ENCODE measurements around the gene RPS6KA5.
"Not testable (repeated sequence)": the region's sequence is repeated elsewhere in the genome, so short reads cannot be mapped to it uniquely, and the experiment has no call there.

The RPS6KA5 gene

DNA sequence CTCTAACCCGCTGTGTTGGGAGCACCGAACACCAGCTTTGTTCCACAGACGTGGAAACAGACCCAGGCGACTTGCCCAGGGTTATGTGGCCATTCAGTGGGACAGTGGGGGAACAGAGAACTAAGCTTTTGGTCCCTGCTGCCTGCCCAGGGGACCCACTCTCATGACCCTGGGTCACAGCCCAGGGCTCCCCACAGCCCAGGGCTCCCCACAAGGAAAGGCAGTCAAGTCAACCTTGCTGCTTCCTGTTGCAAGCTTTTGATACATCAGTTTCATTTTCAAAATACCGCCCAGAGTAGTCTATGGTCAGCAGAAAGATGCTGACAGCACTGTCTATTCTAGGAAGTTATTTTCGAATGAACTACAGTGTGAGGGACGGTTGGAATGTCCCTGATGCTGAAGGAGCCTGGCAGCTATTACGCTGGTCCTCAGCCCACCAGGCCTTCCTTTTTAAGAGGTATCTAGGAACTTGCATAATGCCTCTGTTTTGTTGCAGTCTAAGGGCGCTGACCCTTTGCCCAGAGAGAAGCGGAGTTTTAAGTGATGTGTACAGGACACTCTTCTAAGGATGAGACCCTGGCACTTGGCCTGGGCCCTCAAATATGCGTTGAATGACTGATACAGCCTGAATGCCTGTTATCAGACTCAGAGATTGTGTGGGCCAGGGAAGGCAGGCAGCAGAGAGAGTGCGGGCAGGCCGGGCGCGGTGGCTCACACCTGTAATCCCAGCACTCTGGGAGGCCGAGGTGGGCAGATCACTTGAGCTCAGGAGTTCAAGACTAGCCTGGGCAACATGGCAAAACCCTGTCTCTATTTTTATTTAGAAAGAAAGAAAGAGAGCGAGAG, 231.6 kb downstream of the RPS6KA5 start:
- ChIA-PET CTCF (no interaction called here), POLR2A (no interaction called here)
- Histone ChIP-seq H3K4me3 (ENCODE audit: control insufficient read depth in 1 of 7, extremely low read depth in 1 of 7, insufficient read depth in 4 of 7, low read depth in 2 of 7, low read length in 6 of 7) (peak overlapping the region in 4 of 7 experiments; percentile 42 to 68 (median 59)), H3K4me1 (ENCODE audit: control extremely low read depth in 1 of 4, control insufficient read depth in 4 of 4, insufficient read depth in 4 of 4, low read length in 3 of 4) (peaks cover 4 to 25% (median 21%) of the 10 kb centered on the region in 4 experiments), H3K27me3 (replicated peaks in 2 of 5; ENCODE audit: control insufficient read depth in 4 of 5, insufficient read depth in 5 of 5, low read length in 4 of 5) (no peaks in the 10 kb centered on the region), H3K36me3 (ENCODE audit: control insufficient read depth in 4 of 4, insufficient read depth in 4 of 4, low read length in 3 of 4) (no peaks in the 10 kb centered on the region), H3K27ac (ENCODE audit: insufficient read depth in 1 of 2, low read depth in 1 of 2, low read length in 2 of 2, poor library complexity in 1 of 2, severe bottlenecking in 2 of 2) (peak overlapping the region in 1 of 2 experiments; percentile 14), H3K9me3 (ENCODE audit: control extremely low read depth in 1 of 5, control insufficient read depth in 4 of 5, insufficient read depth in 2 of 5, low read depth in 1 of 5, low read length in 4 of 5) (peaks cover 0 to 4% (median 3%) of the 10 kb centered on the region in 5 experiments)
- WGBS (ENCODE audit: insufficient coverage), result 70% methylated on average over 11 of the region's 17 CpGs
- peak in 2 of 3 donors; percentile 51 to 63 for DNase-seq

DNA sequence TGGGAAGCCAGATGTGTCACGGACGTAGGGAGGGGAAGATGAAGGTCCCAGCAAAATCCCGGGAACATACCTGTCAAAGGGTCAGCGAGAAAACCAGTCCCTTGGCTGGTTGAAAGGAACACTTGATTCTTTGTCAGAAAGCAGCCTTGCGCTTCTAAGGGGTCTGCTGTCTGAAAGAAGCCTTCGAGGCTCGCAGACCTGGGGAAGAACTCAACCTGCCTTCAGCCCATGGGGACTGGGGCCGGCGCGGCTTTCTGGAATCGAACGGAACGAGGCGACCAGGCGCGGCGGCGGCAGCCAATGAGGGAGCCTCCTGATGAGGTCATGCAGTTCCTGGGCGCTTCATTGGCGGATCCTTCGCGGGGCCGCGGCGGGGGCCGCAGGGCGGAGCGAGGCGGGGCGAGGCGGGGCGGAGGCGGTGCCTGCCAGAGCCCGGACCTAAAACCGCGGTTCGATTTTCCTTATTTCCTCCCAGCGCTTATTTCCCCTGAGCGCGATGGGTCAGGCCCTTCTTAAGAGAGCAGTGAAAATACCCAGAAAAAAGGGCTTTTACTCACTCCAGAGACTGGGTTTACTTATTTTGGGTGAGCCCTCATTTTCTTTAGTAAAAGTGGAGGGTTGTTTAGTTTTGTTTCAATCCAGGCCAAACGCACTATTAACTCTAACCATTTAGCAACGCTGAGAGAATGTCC, 232.4 kb downstream of the RPS6KA5 start:
- WGBS (ENCODE audit: insufficient coverage), result 2% methylated on average over 41 of the region's 42 CpGs
- Histone ChIP-seq H3K36me3 (ENCODE audit: control insufficient read depth in 4 of 4, insufficient read depth in 4 of 4, low read length in 3 of 4) (no peaks in the 10 kb centered on the region), H3K27ac (ENCODE audit: insufficient read depth in 1 of 2, low read depth in 1 of 2, low read length in 2 of 2, poor library complexity in 1 of 2, severe bottlenecking in 2 of 2) (peak overlapping the region in 1 of 2 experiments; percentile 14), H3K9me3 (ENCODE audit: control extremely low read depth in 1 of 5, control insufficient read depth in 4 of 5, insufficient read depth in 2 of 5, low read depth in 1 of 5, low read length in 4 of 5) (peaks cover 0 to 8% (median 4%) of the 10 kb centered on the region in 5 experiments), H3K4me1 (ENCODE audit: control extremely low read depth in 1 of 4, control insufficient read depth in 4 of 4, insufficient read depth in 4 of 4, low read length in 3 of 4) (peaks cover 4 to 25% (median 21%) of the 10 kb centered on the region in 4 experiments), H3K4me3 (ENCODE audit: control insufficient read depth in 1 of 7, extremely low read depth in 1 of 7, insufficient read depth in 4 of 7, low read depth in 2 of 7, low read length in 6 of 7) (peak overlapping the region in 6 of 7 experiments; percentile 40 to 68 (median 57)), H3K27me3 (replicated peaks in 2 of 5; ENCODE audit: control insufficient read depth in 4 of 5, insufficient read depth in 5 of 5, low read length in 4 of 5) (no peaks in the 10 kb centered on the region)
- DNase-seq, result peak; percentile 89 to 91 (median 90)
- POLR2A ChIA-PET, result no interaction called here
- CTCF ChIA-PET, result no interaction called here

DNA sequence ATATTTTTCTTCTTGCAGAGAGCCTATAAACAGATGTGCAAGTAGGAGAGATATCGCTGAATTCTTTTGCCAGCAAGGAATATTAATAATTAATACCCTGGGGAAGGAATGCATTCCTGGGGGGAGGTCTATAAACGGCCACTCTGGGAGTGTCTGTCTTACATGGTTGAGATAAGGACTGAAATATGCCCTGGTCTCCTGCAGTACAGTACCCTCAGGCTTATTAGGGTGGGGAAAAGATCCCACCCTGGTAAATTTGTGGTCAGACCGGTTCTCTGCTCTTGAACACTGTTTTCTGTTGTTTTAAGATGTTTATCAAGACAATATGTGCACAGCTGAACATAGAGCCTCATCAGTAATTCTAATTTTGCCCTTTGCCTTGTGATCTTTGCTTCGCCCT, 236.9 kb downstream of the RPS6KA5 start:
- H3K27ac ChIP-seq (ENCODE audit: insufficient read depth in 1 of 2, low read depth in 1 of 2, low read length in 2 of 2, poor library complexity in 1 of 2, severe bottlenecking in 2 of 2); H3K4me3 ChIP-seq (ENCODE audit: control insufficient read depth in 1 of 7, extremely low read depth in 1 of 7, insufficient read depth in 4 of 7, low read depth in 2 of 7, low read length in 6 of 7); H3K9me3 ChIP-seq (ENCODE audit: control extremely low read depth in 1 of 5, control insufficient read depth in 4 of 5, insufficient read depth in 2 of 5, low read depth in 1 of 5, low read length in 4 of 5); H3K27me3 ChIP-seq (replicated peaks in 2 of 5; ENCODE audit: control insufficient read depth in 4 of 5, insufficient read depth in 5 of 5, low read length in 4 of 5); H3K36me3 ChIP-seq (ENCODE audit: control insufficient read depth in 4 of 4, insufficient read depth in 4 of 4, low read length in 3 of 4); POLR2A ChIA-PET: not testable (repeated sequence)
- peak in 2 of 3 donors; percentile 18 to 32 for DNase-seq
- H3K4me1 ChIP-seq (ENCODE audit: control extremely low read depth in 1 of 4, control insufficient read depth in 4 of 4, insufficient read depth in 4 of 4, low read length in 3 of 4), result peaks cover 2 to 22% (median 18%) of the 10 kb centered on the region in 4 experiments
- WGBS (ENCODE audit: insufficient coverage), result 100% methylated on average over 1 of the region's 4 CpGs
- CTCF ChIA-PET, result interaction anchor here (0.6 kb wide), 1 partner anchor 404 kb away, joined by 3 read pairs; no protein-coding TSS in a partner anchor

DNA sequence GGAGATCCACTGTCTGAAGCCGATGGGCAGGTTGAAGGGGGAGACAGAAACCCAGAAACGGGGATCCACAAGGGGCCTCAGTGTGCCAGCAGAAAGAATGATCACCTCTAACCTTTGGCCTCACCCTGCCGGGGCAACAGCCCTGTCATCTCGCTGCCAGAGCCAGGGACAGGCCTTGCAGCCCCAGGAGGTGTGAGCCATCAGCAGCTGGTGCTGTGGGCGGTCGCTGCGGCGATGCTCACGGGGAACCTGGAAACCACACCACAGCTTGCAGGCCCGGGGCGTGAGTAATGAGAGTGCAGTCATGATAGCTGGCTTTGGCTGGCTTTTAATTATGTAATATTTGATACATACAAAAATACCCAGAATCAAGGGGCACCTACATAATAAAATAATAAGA, 239.5 kb downstream of the RPS6KA5 start:
- Histone ChIP-seq H3K27ac (ENCODE audit: insufficient read depth in 1 of 2, low read depth in 1 of 2, low read length in 2 of 2, poor library complexity in 1 of 2, severe bottlenecking in 2 of 2) (no peak overlapping the region), H3K4me1 (ENCODE audit: control extremely low read depth in 1 of 4, control insufficient read depth in 4 of 4, insufficient read depth in 4 of 4, low read length in 3 of 4) (peaks cover 0 to 19% (median 13%) of the 10 kb centered on the region in 4 experiments), H3K9me3 (ENCODE audit: control extremely low read depth in 1 of 5, control insufficient read depth in 4 of 5, insufficient read depth in 2 of 5, low read depth in 1 of 5, low read length in 4 of 5) (peaks cover 0 to 8% (median 8%) of the 10 kb centered on the region in 5 experiments), H3K4me3 (ENCODE audit: control insufficient read depth in 1 of 7, extremely low read depth in 1 of 7, insufficient read depth in 4 of 7, low read depth in 2 of 7, low read length in 6 of 7) (no peak overlapping the region), H3K27me3 (replicated peaks in 2 of 5; ENCODE audit: control insufficient read depth in 4 of 5, insufficient read depth in 5 of 5, low read length in 4 of 5) (no peaks in the 10 kb centered on the region), H3K36me3 (ENCODE audit: control insufficient read depth in 4 of 4, insufficient read depth in 4 of 4, low read length in 3 of 4) (no peaks in the 10 kb centered on the region)
- DNase-seq, result peak; percentile 85 to 97 (median 97)
- WGBS (ENCODE audit: insufficient coverage), result 18% methylated on average over 3 of the region's 11 CpGs
- CTCF ChIA-PET, result interaction anchor here (0.7 to 1.9 kb wide), 11 partner anchors 9 to 328 kb away, joined by 3 to 5 read pairs (median 3); no protein-coding TSS in a partner anchor
- POLR2A ChIA-PET, result interaction anchor here (0.5 kb wide), 2 partner anchors 242 to 1063 kb away, joined by 4 to 5 read pairs; no protein-coding TSS in a partner anchor

DNA sequence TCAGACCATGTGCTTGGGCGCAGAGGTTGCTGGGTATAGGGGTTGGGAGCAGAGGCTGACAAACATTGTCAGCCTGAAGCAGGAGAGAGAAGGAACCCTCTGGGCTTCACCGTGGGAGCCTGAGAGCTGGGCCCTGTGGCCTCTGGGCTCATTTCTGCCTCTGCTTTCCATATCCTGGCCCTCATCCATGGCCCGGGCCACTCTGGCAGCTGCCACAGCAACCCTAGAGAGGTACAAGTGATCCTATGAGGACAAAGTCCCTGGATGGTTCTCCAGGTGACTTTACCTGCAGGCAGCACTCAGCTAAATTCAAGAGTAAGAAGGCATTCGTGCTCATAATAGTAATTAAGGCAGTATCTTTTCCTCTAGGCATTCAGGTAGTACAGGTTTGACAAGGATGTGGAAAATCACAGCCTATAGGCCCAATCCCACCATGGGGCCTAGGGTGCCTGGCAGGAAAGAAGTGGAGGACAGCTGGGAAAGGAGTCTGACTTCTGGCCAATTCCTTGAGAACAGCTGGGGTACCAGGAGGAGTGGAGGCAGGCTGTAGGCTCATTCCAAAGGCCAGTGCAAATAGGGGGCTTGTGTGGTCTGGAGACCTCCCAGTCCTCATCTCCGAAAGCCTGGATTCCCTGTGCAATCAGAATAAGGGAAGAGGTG, 240.6 kb downstream of the RPS6KA5 start:
- H3K4me1 ChIP-seq (ENCODE audit: control extremely low read depth in 1 of 4, control insufficient read depth in 4 of 4, insufficient read depth in 4 of 4, low read length in 3 of 4), result peaks cover 0 to 28% (median 22%) of the 10 kb centered on the region in 4 experiments
- WGBS (ENCODE audit: insufficient coverage), result 100% methylated on average over 4 of the region's 5 CpGs
- DNase-seq, result no peak
- no peaks in the 10 kb centered on the region for H3K36me3 ChIP-seq (ENCODE audit: control insufficient read depth in 4 of 4, insufficient read depth in 4 of 4, low read length in 3 of 4)
- no peaks in the 10 kb centered on the region for H3K27me3 ChIP-seq (replicated peaks in 2 of 5; ENCODE audit: control insufficient read depth in 4 of 5, insufficient read depth in 5 of 5, low read length in 4 of 5)
- CTCF ChIA-PET, result interaction anchor here (1.2 to 1.9 kb wide), 6 partner anchors 13 to 51 kb away, joined by 3 to 5 read pairs (median 4); no protein-coding TSS in a partner anchor
- H3K9me3 ChIP-seq (ENCODE audit: control extremely low read depth in 1 of 5, control insufficient read depth in 4 of 5, insufficient read depth in 2 of 5, low read depth in 1 of 5, low read length in 4 of 5), result peaks cover 0 to 8% (median 8%) of the 10 kb centered on the region in 5 experiments
- no peak overlapping the region for H3K27ac ChIP-seq (ENCODE audit: insufficient read depth in 1 of 2, low read depth in 1 of 2, low read length in 2 of 2, poor library complexity in 1 of 2, severe bottlenecking in 2 of 2)
- H3K4me3 ChIP-seq (ENCODE audit: control insufficient read depth in 1 of 7, extremely low read depth in 1 of 7, insufficient read depth in 4 of 7, low read depth in 2 of 7, low read length in 6 of 7), result no peak overlapping the region
- POLR2A ChIA-PET, result no interaction called here

DNA sequence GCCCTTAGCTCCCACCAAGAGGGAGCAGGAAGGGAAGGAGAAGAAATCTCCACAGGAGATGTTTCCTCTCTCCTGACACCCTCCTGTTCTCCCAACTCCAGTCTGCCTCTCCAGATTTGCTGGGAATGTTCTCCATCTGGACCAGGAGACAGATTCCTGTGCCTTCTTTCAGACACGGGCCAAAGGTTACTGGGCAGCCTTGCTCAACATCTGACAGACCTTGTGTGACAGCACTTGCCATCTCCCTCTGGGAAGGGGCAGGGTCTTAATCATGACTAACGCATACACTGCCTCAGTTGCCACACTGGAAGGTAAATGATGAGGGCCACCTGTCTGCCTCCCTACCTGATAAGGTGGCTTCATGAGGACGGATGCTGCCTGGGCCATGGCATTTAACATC, 241.7 kb downstream of the RPS6KA5 start:
- ChIA-PET CTCF (interaction anchor here (1.2 to 1.9 kb wide), 4 partner anchors 14 to 50 kb away, joined by 3 to 5 read pairs (median 4); no protein-coding TSS in a partner anchor), POLR2A (no interaction called here)
- no peak overlapping the region for H3K27ac ChIP-seq (ENCODE audit: insufficient read depth in 1 of 2, low read depth in 1 of 2, low read length in 2 of 2, poor library complexity in 1 of 2, severe bottlenecking in 2 of 2)
- peaks cover 0 to 5% (median 3%) of the 10 kb centered on the region in 5 experiments for H3K9me3 ChIP-seq (ENCODE audit: control extremely low read depth in 1 of 5, control insufficient read depth in 4 of 5, insufficient read depth in 2 of 5, low read depth in 1 of 5, low read length in 4 of 5)
- no peaks in the 10 kb centered on the region for H3K36me3 ChIP-seq (ENCODE audit: control insufficient read depth in 4 of 4, insufficient read depth in 4 of 4, low read length in 3 of 4)
- no peaks in the 10 kb centered on the region for H3K27me3 ChIP-seq (replicated peaks in 2 of 5; ENCODE audit: control insufficient read depth in 4 of 5, insufficient read depth in 5 of 5, low read length in 4 of 5)
- peaks cover 0 to 37% (median 31%) of the 10 kb centered on the region in 4 experiments for H3K4me1 ChIP-seq (ENCODE audit: control extremely low read depth in 1 of 4, control insufficient read depth in 4 of 4, insufficient read depth in 4 of 4, low read length in 3 of 4)
- no peak overlapping the region for H3K4me3 ChIP-seq (ENCODE audit: control insufficient read depth in 1 of 7, extremely low read depth in 1 of 7, insufficient read depth in 4 of 7, low read depth in 2 of 7, low read length in 6 of 7)
- DNase-seq, result no peak
- WGBS (ENCODE audit: insufficient coverage), result 98% methylated on average over 3 of the region's 3 CpGs
